ENCODE data around the gene LIN54. TPM values are rescaled to one million over a fixed set of nuclear protein-coding genes. Genes with fewer than 3 reads are reported as not detected.

The LIN54 gene
- total and polyA plus RNA-seq, 9 of the 15 experiments (the other 6 are each of a cell fraction or from before 2014, with no cell fraction given) = 2.2 to 22.5 (median 15.8) TPM

- TF ChIP-seq, protein P1, sequence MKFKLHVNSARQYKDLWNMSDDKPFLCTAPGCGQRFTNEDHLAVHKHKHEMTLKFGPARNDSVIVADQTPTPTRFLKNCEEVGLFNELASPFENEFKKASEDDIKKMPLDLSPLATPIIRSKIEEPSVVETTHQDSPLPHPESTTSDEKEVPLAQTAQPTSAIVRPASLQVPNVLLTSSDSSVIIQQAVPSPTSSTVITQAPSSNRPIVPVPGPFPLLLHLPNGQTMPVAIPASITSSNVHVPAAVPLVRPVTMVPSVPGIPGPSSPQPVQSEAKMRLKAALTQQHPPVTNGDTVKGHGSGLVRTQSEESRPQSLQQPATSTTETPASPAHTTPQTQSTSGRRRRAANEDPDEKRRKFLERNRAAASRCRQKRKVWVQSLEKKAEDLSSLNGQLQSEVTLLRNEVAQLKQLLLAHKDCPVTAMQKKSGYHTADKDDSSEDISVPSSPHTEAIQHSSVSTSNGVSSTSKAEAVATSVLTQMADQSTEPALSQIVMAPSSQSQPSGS (CRISPR knock-in tag; IDR thresholded peaks at IDR 0.05) = no peak
- TF ChIP-seq ZNF740 (CRISPR knock-in tag; IDR thresholded peaks at IDR 0.05) (0 out of 2 replicates have a peak, but pooled peaks have one; percentile 6), ZNF740 (tag; IDR thresholded peaks at IDR 0.05) (no peak), CEBPB (tag; IDR thresholded peaks at IDR 0.05) (no peak), ARID1B (IDR thresholded peaks at IDR 0.05) (peak; percentile 72), E2F5 (CRISPR knock-in tag; IDR thresholded peaks at IDR 0.05) (no peak)
- TF ChIP-seq, protein P2, sequence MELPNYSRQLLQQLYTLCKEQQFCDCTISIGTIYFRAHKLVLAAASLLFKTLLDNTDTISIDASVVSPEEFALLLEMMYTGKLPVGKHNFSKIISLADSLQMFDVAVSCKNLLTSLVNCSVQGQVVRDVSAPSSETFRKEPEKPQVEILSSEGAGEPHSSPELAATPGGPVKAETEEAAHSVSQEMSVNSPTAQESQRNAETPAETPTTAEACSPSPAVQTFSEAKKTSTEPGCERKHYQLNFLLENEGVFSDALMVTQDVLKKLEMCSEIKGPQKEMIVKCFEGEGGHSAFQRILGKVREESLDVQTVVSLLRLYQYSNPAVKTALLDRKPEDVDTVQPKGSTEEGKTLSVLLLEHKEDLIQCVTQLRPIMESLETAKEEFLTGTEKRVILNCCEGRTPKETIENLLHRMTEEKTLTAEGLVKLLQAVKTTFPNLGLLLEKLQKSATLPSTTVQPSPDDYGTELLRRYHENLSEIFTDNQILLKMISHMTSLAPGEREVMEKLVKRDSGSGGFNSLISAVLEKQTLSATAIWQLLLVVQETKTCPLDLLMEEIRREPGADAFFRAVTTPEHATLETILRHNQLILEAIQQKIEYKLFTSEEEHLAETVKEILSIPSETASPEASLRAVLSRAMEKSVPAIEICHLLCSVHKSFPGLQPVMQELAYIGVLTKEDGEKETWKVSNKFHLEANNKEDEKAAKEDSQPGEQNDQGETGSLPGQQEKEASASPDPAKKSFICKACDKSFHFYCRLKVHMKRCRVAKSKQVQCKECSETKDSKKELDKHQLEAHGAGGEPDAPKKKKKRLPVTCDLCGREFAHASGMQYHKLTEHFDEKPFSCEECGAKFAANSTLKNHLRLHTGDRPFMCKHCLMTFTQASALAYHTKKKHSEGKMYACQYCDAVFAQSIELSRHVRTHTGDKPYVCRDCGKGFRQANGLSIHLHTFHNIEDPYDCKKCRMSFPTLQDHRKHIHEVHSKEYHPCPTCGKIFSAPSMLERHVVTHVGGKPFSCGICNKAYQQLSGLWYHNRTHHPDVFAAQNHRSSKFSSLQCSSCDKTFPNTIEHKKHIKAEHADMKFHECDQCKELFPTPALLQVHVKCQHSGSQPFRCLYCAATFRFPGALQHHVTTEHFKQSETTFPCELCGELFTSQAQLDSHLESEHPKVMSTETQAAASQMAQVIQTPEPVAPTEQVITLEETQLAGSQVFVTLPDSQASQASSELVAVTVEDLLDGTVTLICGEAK (IDR thresholded peaks at IDR 0.05) = peak; percentile 68; the same call in 1 of the 2 replicates
- TF ChIP-seq, protein P2 (CRISPR knock-in tag; IDR thresholded peaks at IDR 0.05) = no peak
These were observed 2.2 kb upstream of the LIN54 start (continued) for GRCh38 chr4:83012687-83013419.
